GM13977 (cell line): ENCODE data around the gene PTPRC.

Experiments used
- DNase-seq: peaks from one replicate; pipeline ENCODE4 v3.0.0; 2012; ENCODE audit warnings: low spot score
- CTCF ChIP-seq: IDR thresholded peaks from 2 replicates; pipeline ENCODE4 v1.5.1; 2012; ENCODE audit warnings: mild to moderate bottlenecking, control low read depth; ENCODE audit not compliant: insufficient read depth; ENCODE audit errors: extremely low read depth, missing control alignments
- in situ Hi-C: fragments of 300-500 bp; cut with MboI; formaldehyde crosslinking; loops from one replicate; pipeline ENCODE4 v1.12.0; 2022; ENCODE audit warnings: low sequenced_read_pairs, low pct_unique_long_range_greater_than_20kb, mixed read lengths, inconsistent platforms; ENCODE audit not compliant: unreplicated experiment

The PTPRC gene

GRCh38 chr1:198773523-198773922 is 134.7 kb downstream of the PTPRC start:
- TF ChIP-seq CTCF, result no peak
- in situ Hi-C loops, result loop anchor here (25.0 kb wide), 2 partner anchors 464 to 689 kb away; no protein-coding TSS in a partner anchor
- DNase-seq, result no peak

GRCh38 chr1:198774421-198774820 is 135.6 kb downstream of the PTPRC start:
- no peak for TF ChIP-seq CTCF
- in situ Hi-C loops, result loop anchor here (25.0 kb wide), 2 partner anchors 463 to 688 kb away; no protein-coding TSS in a partner anchor
- no peak for DNase-seq

GRCh38 chr1:198775606-198776005 is 136.8 kb downstream of the PTPRC start:
- in situ Hi-C loops, result no loop called here
- no peak for TF ChIP-seq CTCF
- no peak for DNase-seq

GRCh38 chr1:198776602-198777029 is 137.8 kb downstream of the PTPRC start:
- in situ Hi-C loops, result no loop called here
- TF ChIP-seq CTCF, result no peak
- no peak for DNase-seq

GRCh38 chr1:198778049-198778448 is 139.2 kb downstream of the PTPRC start:
- DNase-seq, result no peak
- no peak for TF ChIP-seq CTCF
- in situ Hi-C loops, result no loop called here

- in situ Hi-C loops, result no loop called here
- DNase-seq, result no peak
- TF ChIP-seq CTCF, result no peak
These were observed 141.5 kb downstream of the PTPRC start for GRCh38 chr1:198780376-198780775.
